PC-3 (cell line): ENCODE results near the gene SMIM14. TPM values are rescaled to one million over a fixed set of nuclear protein-coding genes. Genes with fewer than 3 reads are reported as not detected.
A peak's percentile ranks its signal among the peaks of the same experiment; 100 is the strongest.
"Not testable (repeated sequence)": the region's sequence is repeated elsewhere in the genome, so short reads cannot be mapped to it uniquely, and the experiment has no call there.

Source experiments
- ATAC-seq: fragments of 200-7000 bp; cut with Tn5 transposase; 2 replicates; pipeline ENCODE4 v1.9.1; 2020; ENCODE audit warnings: mild to moderate bottlenecking, moderate library complexity
- BruUV-seq: library from RNA; stranded (reverse); fragments of 400-500 nt; replicated peaks from 2 replicates; lab custom pipeline; 2021; lab: Mats Ljungman, UMichigan
- CTCF ChIA-PET: fragments of 300-600 bp; sonication (Branson Sonifier 250); formaldehyde crosslinking; loops from one replicate; lab custom pipeline; 2022; ENCODE audit warnings: antibody characterized with exemption; lab: Charles Lee
- POLR2A ChIA-PET: fragments of 300-600 bp; sonication (Branson Sonifier 250); formaldehyde crosslinking; loops from one replicate; lab custom pipeline; 2022; ENCODE audit warnings: antibody characterized with exemption; ENCODE audit not compliant: unreplicated experiment; lab: Charles Lee
- DNase-seq: peaks from one replicate; pipeline ENCODE4 v3.0.0-alpha.2; 2015
- H2AFZ ChIP-seq: fragments of 300-600 bp; sonication (generic); 2 replicates; pipeline ENCODE4 v1.6.0; 2016; ENCODE audit warnings: antibody characterized with exemption, low read length
- H3F3A ChIP-seq: fragments of 300-600 bp; sonication (generic); one replicate; pipeline ENCODE4 v1.6.0; 2017; ENCODE audit warnings: antibody characterized with exemption, low read length, control low read depth, mild to moderate bottlenecking; ENCODE audit not compliant: unreplicated experiment
- H3K27ac ChIP-seq: fragments of 300-600 bp; sonication (generic); 2 replicates; pipeline ENCODE4 v1.5.1; 2016; ENCODE audit warnings: mild to moderate bottlenecking, low read length
- H3K27me3 ChIP-seq: fragments of 300-600 bp; sonication (generic); 2 replicates; pipeline ENCODE4 v1.6.1; 2016; ENCODE audit warnings: low read length, mixed read lengths
- H3K36me3 ChIP-seq: fragments of 300-600 bp; sonication (generic); 2 replicates; pipeline ENCODE4 v1.6.1; 2016; ENCODE audit warnings: low read depth, mixed run types, low read length, mixed read lengths
- H3K4me1 ChIP-seq: fragments of 300-600 bp; sonication (generic); 2 replicates; pipeline ENCODE4 v1.5.1; 2016; ENCODE audit warnings: low read length; ENCODE audit not compliant: insufficient read depth
- H3K4me2 ChIP-seq: fragments of 300-600 bp; sonication (generic); 2 replicates; pipeline ENCODE4 v1.6.0; 2016; ENCODE audit warnings: low read length
- H3K4me3 ChIP-seq: fragments of 300-600 bp; sonication (generic); 2 replicates; pipeline ENCODE4 v1.5.1; 2016; ENCODE audit warnings: mild to moderate bottlenecking, low read length, mixed read lengths
- H3K79me2 ChIP-seq: fragments of 300-600 bp; sonication (generic); 2 replicates; pipeline ENCODE4 v1.6.1; 2017; ENCODE audit warnings: low read length, mixed read lengths
- H3K9ac ChIP-seq: fragments of 300-600 bp; sonication (generic); 2 replicates; pipeline ENCODE4 v1.6.0; 2016; ENCODE audit warnings: mild to moderate bottlenecking, low read length
- H3K9me2 ChIP-seq: fragments of 300-600 bp; sonication (generic); replicated peaks from 2 replicates; pipeline ENCODE4 v1.6.1; 2016; ENCODE audit warnings: mixed run types, low read length, mixed read lengths
- H3K9me3 ChIP-seq: fragments of 300-600 bp; sonication (generic); 2 replicates; pipeline ENCODE4 v1.6.1; 2016; ENCODE audit warnings: low read length, mixed read lengths
- H4K20me1 ChIP-seq: fragments of 300-600 bp; sonication (generic); 2 replicates; pipeline ENCODE4 v1.6.1; 2016; ENCODE audit warnings: low read length, mixed read lengths
- CTCF ChIP-seq: fragments of 300-600 bp; sonication (generic); conservative IDR thresholded peaks from 2 replicates; pipeline ENCODE4 v1.5.1; 2017; ENCODE audit warnings: antibody characterized with exemption, low read depth, mild to moderate bottlenecking, low read length
- EZH2 ChIP-seq: fragments of 300-600 bp; sonication (generic); IDR thresholded peaks from one replicate; pipeline ENCODE4 v1.6.1; 2017; ENCODE audit warnings: antibody characterized with exemption, mild to moderate bottlenecking, low read length; ENCODE audit not compliant: unreplicated experiment
- EZH2phosphoT487 ChIP-seq: fragments of 300-600 bp; sonication (generic); IDR thresholded peaks from 2 replicates; pipeline ENCODE4 v1.6.1; 2018; ENCODE audit warnings: mild to moderate bottlenecking, antibody characterized with exemption, low read length, borderline replicate concordance
- intact Hi-C: fragments of 100-400 bp; cut with micrococcal nuclease; formaldehyde crosslinking; loops from 2 replicates; pipeline ENCODE4 v1.9.0; 2023
- total RNA-seq: library from RNA; depleted of rRNA; stranded (reverse); fragments of >200 nt; gene quantifications from 2 replicates; pipeline ENCODE4 v1.2.3, GENCODE V29; 2014

SMIM14 gene
- total RNA-seq, 1 experiment from 2014 or later = 4.8 TPM

GRCh38 chr4:39510348-39510929 lies 128.2 kb downstream of the SMIM14 start:
- POLR2A ChIA-PET = no interaction called here
- Histone ChIP-seq H3K4me2 (no peak overlapping the region), H3K27ac (no peak overlapping the region), H3F3A (no peaks in the 10 kb centered on the region), H3K27me3 (no peaks in the 10 kb centered on the region), H3K79me2 (peaks cover 8% of the 10 kb centered on the region), H3K36me3 (peaks cover 56% of the 10 kb centered on the region), H3K4me1 (peaks cover 12% of the 10 kb centered on the region), H3K9me3 (no peaks in the 10 kb centered on the region), H3K9me2 (no peaks in the 10 kb centered on the region), H2AFZ (no peak overlapping the region), H3K9ac (no peak overlapping the region), H4K20me1 (no peaks in the 10 kb centered on the region), H3K4me3 (no peak overlapping the region)
- DNase-seq (no peak), ATAC-seq (no peak)
- CTCF ChIA-PET = no interaction called here
- BruUV-seq = TSS peak; percentile 35
- no peak for TF ChIP-seq EZH2phosphoT487
- no peak for TF ChIP-seq CTCF
- TF ChIP-seq EZH2 = no peak
- intact Hi-C loops = no loop called here

GRCh38 chr4:39505581-39505980 lies 133.1 kb downstream of the SMIM14 start:
- Histone ChIP-seq H3K4me2 (no peak overlapping the region), H3K9me3 (no peaks in the 10 kb centered on the region), H3K4me3 (no peak overlapping the region), H3K4me1 (peaks cover 5% of the 10 kb centered on the region; the same call in 1 of the 2 replicates), H3K9me2 (no peaks in the 10 kb centered on the region), H3K36me3 (peaks cover 59% of the 10 kb centered on the region), H3K9ac (no peak overlapping the region), H3F3A (no peaks in the 10 kb centered on the region), H3K79me2 (no peaks in the 10 kb centered on the region), H3K27ac (no peak overlapping the region), H2AFZ (no peak overlapping the region), H4K20me1 (no peaks in the 10 kb centered on the region), H3K27me3 (no peaks in the 10 kb centered on the region)
- ChIA-PET CTCF (no interaction called here), POLR2A (no interaction called here)
- no peak for DNase-seq
- intact Hi-C loops = no loop called here
- TF ChIP-seq EZH2 = no peak
- TF ChIP-seq CTCF = no peak
- TF ChIP-seq EZH2phosphoT487 = no peak
- ATAC-seq = no peak
- no TSS peak for BruUV-seq

GRCh38 chr4:39504538-39504937 lies 134.1 kb downstream of the SMIM14 start:
- H3K4me3 ChIP-seq = no peak overlapping the region
- H4K20me1 ChIP-seq = no peaks in the 10 kb centered on the region
- POLR2A ChIA-PET = no interaction called here
- no peaks in the 10 kb centered on the region for H3K9me2 ChIP-seq
- DNase-seq (no peak), ATAC-seq (no peak)
- no peak overlapping the region for H3K9ac ChIP-seq
- intact Hi-C loops = no loop called here
- H2AFZ ChIP-seq = no peak overlapping the region
- no peaks in the 10 kb centered on the region for H3F3A ChIP-seq
- H3K4me1 ChIP-seq = peaks cover 5% of the 10 kb centered on the region; the same call in 1 of the 2 replicates
- H3K79me2 ChIP-seq = no peaks in the 10 kb centered on the region
- CTCF ChIA-PET = no interaction called here
- no peaks in the 10 kb centered on the region for H3K27me3 ChIP-seq
- H3K4me2 ChIP-seq = no peak overlapping the region
- TF ChIP-seq CTCF = no peak
- TF ChIP-seq EZH2phosphoT487 = no peak
- no peak for TF ChIP-seq EZH2
- H3K27ac ChIP-seq = no peak overlapping the region
- H3K9me3 ChIP-seq = no peaks in the 10 kb centered on the region
- no TSS peak for BruUV-seq
- H3K36me3 ChIP-seq = peaks cover 52% of the 10 kb centered on the region

- ATAC-seq, intact Hi-C loops, H2AFZ ChIP-seq, DNase-seq, BruUV-seq, H3K79me2 ChIP-seq, H3F3A ChIP-seq, H3K9me3 ChIP-seq, CTCF ChIA-PET, H3K9me2 ChIP-seq, H3K27me3 ChIP-seq, H4K20me1 ChIP-seq, H3K4me2 ChIP-seq, H3K4me1 ChIP-seq, H3K4me3 ChIP-seq, H3K9ac ChIP-seq, POLR2A ChIA-PET: not testable (repeated sequence)
- H3K36me3 ChIP-seq = peaks cover 46% of the 10 kb centered on the region
- peak overlapping the region; percentile 25; the same call in 1 of the 2 replicates for H3K27ac ChIP-seq
Measured at GRCh38 chr4:39502664-39503035, 136.0 kb downstream of the SMIM14 start.
